H9 (cell line): Measurements from ENCODE around the gene FAM170B. TPM values are rescaled to one million over a fixed set of nuclear protein-coding genes. Genes with fewer than 3 reads are reported as not detected.

Experiments
- DNase-seq: peaks from one replicate; pipeline ENCODE4 v3.0.0-alpha.2; 2017
- H2AFZ ChIP-seq: one replicate; pipeline ENCODE4 v1.6.1; 2013; ENCODE audit warnings: mild to moderate bottlenecking, low read length, control low read depth, moderate library complexity
- H2AK5ac ChIP-seq: 2 replicates; pipeline ENCODE4 v1.6.1; 2013; ENCODE audit warnings: low read length, control low read depth, mixed read lengths; ENCODE audit not compliant: insufficient read length
- H2BK120ac ChIP-seq: one replicate; pipeline ENCODE4 v1.6.1; 2013; ENCODE audit warnings: low read depth, mild to moderate bottlenecking, low read length, control low read depth, inconsistent platforms; ENCODE audit not compliant: poor library complexity, severe bottlenecking
- H2BK12ac ChIP-seq: 2 replicates; pipeline ENCODE4 v1.6.1; 2013; ENCODE audit warnings: low read length, control low read depth, mixed read lengths, low read depth; ENCODE audit not compliant: insufficient read length
- H2BK15ac ChIP-seq: 2 replicates; pipeline ENCODE4 v1.6.1; 2013; ENCODE audit warnings: low read depth, low read length, control low read depth
- H2BK20ac ChIP-seq: one replicate; pipeline ENCODE4 v1.6.1; 2013; ENCODE audit warnings: low read depth, mild to moderate bottlenecking, low read length, control low read depth, inconsistent platforms; ENCODE audit not compliant: poor library complexity, severe bottlenecking
- H2BK5ac ChIP-seq: 2 replicates; pipeline ENCODE4 v1.6.1; 2013; ENCODE audit warnings: low read length, control low read depth, mixed read lengths; ENCODE audit not compliant: insufficient read length
- H3K14ac ChIP-seq: 2 replicates; pipeline ENCODE4 v1.6.1; 2013; ENCODE audit warnings: low read length, control low read depth; ENCODE audit not compliant: insufficient read depth
- H3K18ac ChIP-seq: 2 replicates; pipeline ENCODE4 v1.6.1; 2013; ENCODE audit warnings: low read depth, mild to moderate bottlenecking, mixed read lengths, low read length, control low read depth; ENCODE audit not compliant: insufficient read length
- H3K23ac ChIP-seq: 2 replicates; pipeline ENCODE4 v1.6.1; 2013; ENCODE audit warnings: low read length, control low read depth, mixed read lengths, low read depth; ENCODE audit not compliant: insufficient read length
- H3K23me2 ChIP-seq: 2 replicates; pipeline ENCODE4 v1.6.1; 2013; ENCODE audit warnings: low read depth, mild to moderate bottlenecking, mixed read lengths, low read length, control low read depth; ENCODE audit not compliant: insufficient read length, poor library complexity, severe bottlenecking
- H3K27ac ChIP-seq: 2 replicates; pipeline ENCODE4 v1.5.1; 2013; ENCODE audit warnings: low read length, control low read depth, mixed read lengths, low read depth; ENCODE audit not compliant: insufficient read length
- H3K27me3 ChIP-seq: 2 replicates; pipeline ENCODE4 v1.6.1; 2013; ENCODE audit warnings: low read length, control low read depth, inconsistent platforms; ENCODE audit not compliant: insufficient read depth
- H3K4ac ChIP-seq: 2 replicates; pipeline ENCODE4 v1.6.1; 2013; ENCODE audit warnings: low read depth, mild to moderate bottlenecking, control low read depth, inconsistent platforms, low read length, moderate library complexity
- H3K4me1 ChIP-seq: 2 replicates; pipeline ENCODE4 v1.6.1; 2013; ENCODE audit warnings: low read length, control low read depth, inconsistent platforms; ENCODE audit not compliant: insufficient read depth
- H3K4me2 ChIP-seq: 2 replicates; pipeline ENCODE4 v1.6.1; 2013; ENCODE audit warnings: low read length, control low read depth, mixed read lengths; ENCODE audit not compliant: insufficient read length, insufficient read depth
- H3K56ac ChIP-seq: 2 replicates; pipeline ENCODE4 v1.6.1; 2013; ENCODE audit warnings: low read depth, mild to moderate bottlenecking, mixed read lengths, low read length, control low read depth; ENCODE audit not compliant: insufficient read length
- H3K79me1 ChIP-seq: 2 replicates; pipeline ENCODE4 v1.6.1; 2013; ENCODE audit warnings: low read depth, mild to moderate bottlenecking, moderate library complexity, low read length, control low read depth, inconsistent platforms; ENCODE audit not compliant: insufficient read depth, poor library complexity, severe bottlenecking
- H3K79me2 ChIP-seq: 2 replicates; pipeline ENCODE4 v1.6.1; 2013; ENCODE audit warnings: low read length, control low read depth, inconsistent platforms; ENCODE audit not compliant: insufficient read depth
- H3K9ac ChIP-seq: 2 replicates; pipeline ENCODE4 v1.6.1; 2013; ENCODE audit warnings: low read length, control low read depth, mixed read lengths; ENCODE audit not compliant: insufficient read length; ENCODE audit errors: extremely low read depth
- H3K9me3 ChIP-seq: one replicate; pipeline ENCODE4 v1.6.1; 2013; ENCODE audit warnings: low read depth, low read length, inconsistent platforms; ENCODE audit not compliant: control insufficient read depth
- H3T11ph ChIP-seq: one replicate; pipeline ENCODE4 v1.6.1; 2013; ENCODE audit warnings: mild to moderate bottlenecking, low read length, control low read depth, inconsistent platforms
- H4K20me1 ChIP-seq: one replicate; pipeline ENCODE4 v1.6.1; 2013; ENCODE audit not compliant: control insufficient read depth, insufficient read length, insufficient read depth
- H4K5ac ChIP-seq: 2 replicates; pipeline ENCODE4 v1.6.1; 2013; ENCODE audit warnings: low read depth, mild to moderate bottlenecking, mixed read lengths, low read length, control low read depth; ENCODE audit not compliant: insufficient read length
- H4K8ac ChIP-seq: replicated peaks from 2 replicates; pipeline ENCODE4 v1.6.1; 2013; ENCODE audit warnings: low read length, control low read depth, mixed read lengths, low read depth; ENCODE audit not compliant: insufficient read length
- H4K91ac ChIP-seq: 2 replicates; pipeline ENCODE4 v1.6.1; 2013; ENCODE audit warnings: low read depth, mild to moderate bottlenecking, moderate library complexity, mixed read lengths, low read length, control low read depth; ENCODE audit not compliant: insufficient read length
- H3K27ac Mint-ChIP-seq, 3 experiments: 2 replicates in 2 of 3; 3 replicates in 1 of 3; pipeline ENCODE4 v1.8.0; 2020 to 2021; ENCODE audit warnings: mixed read lengths in 3 of 3, mild to moderate bottlenecking in 1 of 3, moderate library complexity in 1 of 3
- H3K27me3 Mint-ChIP-seq: 2 replicates; pipeline ENCODE4 v1.8.0; 2021; ENCODE audit warnings: low read depth, mild to moderate bottlenecking, moderate library complexity, mixed read lengths
- H3K36me3 Mint-ChIP-seq, 3 experiments: 2 replicates in 2 of 3; 3 replicates in 1 of 3; pipeline ENCODE4 v1.8.0; 2020 to 2021; ENCODE audit warnings: low read depth in 3 of 3, mixed read lengths in 3 of 3; ENCODE audit not compliant: insufficient read depth in 1 of 3
- H3K4me1 Mint-ChIP-seq, 2 experiments: 2 replicates each; pipeline ENCODE4 v1.8.0; 2020; ENCODE audit warnings: mixed read lengths in 2 of 2
- H3K4me3 Mint-ChIP-seq, 2 experiments: 2 replicates in 1 of 2; 3 replicates in 1 of 2; pipeline ENCODE4 v1.8.0; 2020 to 2021; ENCODE audit warnings: mild to moderate bottlenecking in 2 of 2, mixed read lengths in 2 of 2, moderate library complexity in 1 of 2
- H3K9me3 Mint-ChIP-seq, 2 experiments: 2 replicates in 1 of 2; 3 replicates in 1 of 2; pipeline ENCODE4 v1.8.0; 2020; ENCODE audit warnings: mild to moderate bottlenecking in 2 of 2, mixed read lengths in 2 of 2, moderate library complexity in 1 of 2
- WGBS: extraction: QIAGEN DNeasy Blood & Tissue Kit; methylation state at CpG from one replicate; pipeline ENCODE4 v1.1.7; 2013; ENCODE audit warnings: missing lambda C conversion rate, low lambda C conversion rate, mixed read lengths; ENCODE audit not compliant: insufficient read length; ENCODE audit errors: extremely low coverage; 5-methylcytosine and 5-hydroxymethylcytosine counted together
- total RNA-seq: library from RNA; stranded (reverse); gene quantifications from 2 replicates; pipeline ENCODE4 v1.2.1, GENCODE V29; 2021
- TF ChIP-seq, protein P1 (sequence below): fragments of 200-600 bp; sonication (generic); conservative IDR thresholded peaks from 3 replicates; pipeline ENCODE4 v1.8.0; 2021; ENCODE audit warnings: antibody characterized with exemption, mild to moderate bottlenecking

FAM170B gene
- total RNA-seq, 1 experiment from 2014 or later: not detected

GRCh38 chr10:49168831-49169500, 35.1 kb upstream of the FAM170B start:
- no peak overlapping the region for H2BK5ac ChIP-seq
- no peaks in the 10 kb centered on the region for H3K4me1 ChIP-seq
- H2BK20ac ChIP-seq: no peak overlapping the region
- H3K18ac ChIP-seq: no peak overlapping the region
- no peak overlapping the region for H2BK120ac ChIP-seq
- TF ChIP-seq, protein P1, sequence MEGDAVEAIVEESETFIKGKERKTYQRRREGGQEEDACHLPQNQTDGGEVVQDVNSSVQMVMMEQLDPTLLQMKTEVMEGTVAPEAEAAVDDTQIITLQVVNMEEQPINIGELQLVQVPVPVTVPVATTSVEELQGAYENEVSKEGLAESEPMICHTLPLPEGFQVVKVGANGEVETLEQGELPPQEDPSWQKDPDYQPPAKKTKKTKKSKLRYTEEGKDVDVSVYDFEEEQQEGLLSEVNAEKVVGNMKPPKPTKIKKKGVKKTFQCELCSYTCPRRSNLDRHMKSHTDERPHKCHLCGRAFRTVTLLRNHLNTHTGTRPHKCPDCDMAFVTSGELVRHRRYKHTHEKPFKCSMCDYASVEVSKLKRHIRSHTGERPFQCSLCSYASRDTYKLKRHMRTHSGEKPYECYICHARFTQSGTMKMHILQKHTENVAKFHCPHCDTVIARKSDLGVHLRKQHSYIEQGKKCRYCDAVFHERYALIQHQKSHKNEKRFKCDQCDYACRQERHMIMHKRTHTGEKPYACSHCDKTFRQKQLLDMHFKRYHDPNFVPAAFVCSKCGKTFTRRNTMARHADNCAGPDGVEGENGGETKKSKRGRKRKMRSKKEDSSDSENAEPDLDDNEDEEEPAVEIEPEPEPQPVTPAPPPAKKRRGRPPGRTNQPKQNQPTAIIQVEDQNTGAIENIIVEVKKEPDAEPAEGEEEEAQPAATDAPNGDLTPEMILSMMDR: no peak
- no peak overlapping the region for H4K8ac ChIP-seq
- no peaks in the 10 kb centered on the region for H3K9me3 ChIP-seq
- H3K9me3 Mint-ChIP-seq: no peaks in the 10 kb centered on the region
- no peaks in the 10 kb centered on the region for H3K27me3 ChIP-seq
- H4K5ac ChIP-seq: no peak overlapping the region
- H3K23me2 ChIP-seq: no peaks in the 10 kb centered on the region
- no peak overlapping the region for H3K56ac ChIP-seq
- no peak overlapping the region for H3K27ac Mint-ChIP-seq
- no CpG with 5 or more reads among the region's 6 CpGs for WGBS
- no peak overlapping the region for H3K4me3 Mint-ChIP-seq
- no peaks in the 10 kb centered on the region for H3K79me1 ChIP-seq
- no peak overlapping the region for H3K4ac ChIP-seq
- peaks cover 9 to 18% of the 10 kb centered on the region in 2 experiments for H3K4me1 Mint-ChIP-seq
- H3K27ac ChIP-seq: no peak overlapping the region
- H3K36me3 Mint-ChIP-seq: no peaks in the 10 kb centered on the region
- no peak for DNase-seq
- no peaks in the 10 kb centered on the region for H3K79me2 ChIP-seq
- H2AFZ ChIP-seq: no peak overlapping the region
- H3K23ac ChIP-seq: no peak overlapping the region
- H4K91ac ChIP-seq: no peak overlapping the region
- no peaks in the 10 kb centered on the region for H4K20me1 ChIP-seq
- H3K27me3 Mint-ChIP-seq: peaks cover 3% of the 10 kb centered on the region; the same call in 1 of the 2 replicates
- H3K14ac ChIP-seq: no peak overlapping the region
- no peak overlapping the region for H2BK15ac ChIP-seq
- no peak overlapping the region for H3T11ph ChIP-seq
- no peak overlapping the region for H2AK5ac ChIP-seq
- H3K4me2 ChIP-seq: no peak overlapping the region
- no peak overlapping the region for H3K9ac ChIP-seq
- no peak overlapping the region for H2BK12ac ChIP-seq
